H1 (cell line): ENCODE data around the gene SLX4IP. TPM values are rescaled to one million over a fixed set of nuclear protein-coding genes. Genes with fewer than 3 reads are reported as not detected.

Source experiments
- CHD1 ChIP-seq: IDR thresholded peaks from 2 replicates; pipeline ENCODE4 v1.6.1; 2012; ENCODE audit warnings: low read depth, low read length, improper control_type of control experiment
- CHD2 ChIP-seq: IDR thresholded peaks from 2 replicates; pipeline ENCODE4 v1.6.1; 2012; ENCODE audit warnings: low read length, improper control_type of control experiment
- CREB1 ChIP-seq: IDR thresholded peaks from 2 replicates; pipeline ENCODE4 v1.6.1; 2012; ENCODE audit warnings: inconsistent platforms
- CTBP2 ChIP-seq: IDR thresholded peaks from 2 replicates; pipeline ENCODE4 v1.7.0; 2011; ENCODE audit warnings: borderline replicate concordance, mild to moderate bottlenecking, moderate library complexity, mixed read lengths, low read length; ENCODE audit not compliant: insufficient read depth, insufficient read length
- EZH2 ChIP-seq: fragments of 200-600 bp; sonication (generic); IDR thresholded peaks from 2 replicates; pipeline ENCODE4 v1.7.1; 2012; ENCODE audit warnings: low read depth, mild to moderate bottlenecking, moderate library complexity, low read length, inconsistent platforms; ENCODE audit not compliant: severe bottlenecking
- FOSL1 ChIP-seq: IDR thresholded peaks from 2 replicates; pipeline ENCODE4 v1.6.1; 2011; ENCODE audit warnings: mild to moderate bottlenecking, low read depth, low read length, moderate library complexity; ENCODE audit not compliant: insufficient read depth
- JUN ChIP-seq: IDR thresholded peaks from 2 replicates; pipeline ENCODE4 v1.6.1; 2011; ENCODE audit warnings: low read depth, mild to moderate bottlenecking, improper control_type of control experiment, low read length
- NRF1 ChIP-seq: IDR thresholded peaks from 2 replicates; pipeline ENCODE4 v1.6.1; 2011; ENCODE audit warnings: mild to moderate bottlenecking, low read depth, low read length, improper control_type of control experiment
- POLR2A ChIP-seq, 2 experiments: IDR thresholded peaks; 1 replicate in 1 of 2; 2 replicates in 1 of 2; pipeline ENCODE4 v1.6.1; 2011; ENCODE audit warnings: low read depth in 2 of 2, low read length in 2 of 2, mild to moderate bottlenecking in 2 of 2; ENCODE audit errors: control extremely low read depth in 1 of 2
- TAF7 ChIP-seq: optimal IDR thresholded peaks from 2 replicates; pipeline ENCODE3; 2011; ENCODE audit warnings: low read depth, mild to moderate bottlenecking, inconsistent platforms, low read length, moderate library complexity, borderline replicate concordance
- polyA plus RNA-seq, 7 experiments: library from polyadenylated mRNA; depleted of rRNA in 3 of 7; stranded (reverse) in 5 of 7; unstranded in 2 of 7; fragments of >200 nt in 5 of 7; fragments of 200-250 nt in 2 of 7; gene quantifications; 1 replicate in 5 of 7; 2 replicates in 1 of 7; 4 replicates in 1 of 7; pipeline versions ENCODE4 v1.2.1 to v1.2.3, GENCODE V29; 2011 to 2013; ENCODE audit warnings: missing spikeins in 2 of 7, mixed read lengths in 2 of 7
- total RNA-seq: library from RNA; stranded (reverse); fragmentation: NEBNext Ultra II Directional; extraction: Animal tissue kit (Norgen Biotek cat#: 25700); gene quantifications from 2 replicates; pipeline ENCODE4 v1.2.1, GENCODE V29; 2021
- TF ChIP-seq, protein P1 (sequence below): fragments of 300-600 bp; sonication (generic); IDR thresholded peaks from 2 replicates; pipeline ENCODE4 v1.7.1; 2012; ENCODE audit warnings: low read length, moderate library complexity, mild to moderate bottlenecking, inconsistent platforms; ENCODE audit not compliant: insufficient replicate concordance
- TF ChIP-seq, protein P2 (sequence below): IDR thresholded peaks from 2 replicates; pipeline ENCODE4 v1.6.1; 2012; ENCODE audit warnings: inconsistent platforms

The SLX4IP gene
- total and polyA plus RNA-seq, 2 of the 8 experiments (the other 6 are each of a cell fraction or from before 2014, with no cell fraction given): 2.4 to 8.7 TPM

DNA sequence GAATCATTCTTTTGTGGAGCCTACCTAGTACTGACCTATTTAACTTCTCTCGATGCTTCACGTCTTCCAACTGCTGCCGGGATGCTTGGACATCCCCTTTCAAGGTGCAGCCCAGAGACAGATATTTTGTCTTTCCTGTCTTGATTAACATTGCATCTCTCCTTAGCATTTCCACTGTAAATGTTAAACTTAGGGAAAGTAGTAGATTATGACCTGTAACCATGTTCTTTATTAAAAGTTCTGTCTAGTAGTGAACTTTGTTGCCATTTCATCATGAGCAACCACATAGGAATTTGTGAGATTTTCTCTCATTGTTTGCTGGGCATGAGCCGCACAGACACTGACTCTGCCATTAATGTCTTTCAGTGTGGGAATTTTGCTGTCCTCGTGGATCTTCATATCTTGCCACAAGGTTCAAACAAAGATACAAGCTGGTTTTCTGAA, 120.8 kb downstream of the SLX4IP start (continued):
- TF ChIP-seq, protein P1, sequence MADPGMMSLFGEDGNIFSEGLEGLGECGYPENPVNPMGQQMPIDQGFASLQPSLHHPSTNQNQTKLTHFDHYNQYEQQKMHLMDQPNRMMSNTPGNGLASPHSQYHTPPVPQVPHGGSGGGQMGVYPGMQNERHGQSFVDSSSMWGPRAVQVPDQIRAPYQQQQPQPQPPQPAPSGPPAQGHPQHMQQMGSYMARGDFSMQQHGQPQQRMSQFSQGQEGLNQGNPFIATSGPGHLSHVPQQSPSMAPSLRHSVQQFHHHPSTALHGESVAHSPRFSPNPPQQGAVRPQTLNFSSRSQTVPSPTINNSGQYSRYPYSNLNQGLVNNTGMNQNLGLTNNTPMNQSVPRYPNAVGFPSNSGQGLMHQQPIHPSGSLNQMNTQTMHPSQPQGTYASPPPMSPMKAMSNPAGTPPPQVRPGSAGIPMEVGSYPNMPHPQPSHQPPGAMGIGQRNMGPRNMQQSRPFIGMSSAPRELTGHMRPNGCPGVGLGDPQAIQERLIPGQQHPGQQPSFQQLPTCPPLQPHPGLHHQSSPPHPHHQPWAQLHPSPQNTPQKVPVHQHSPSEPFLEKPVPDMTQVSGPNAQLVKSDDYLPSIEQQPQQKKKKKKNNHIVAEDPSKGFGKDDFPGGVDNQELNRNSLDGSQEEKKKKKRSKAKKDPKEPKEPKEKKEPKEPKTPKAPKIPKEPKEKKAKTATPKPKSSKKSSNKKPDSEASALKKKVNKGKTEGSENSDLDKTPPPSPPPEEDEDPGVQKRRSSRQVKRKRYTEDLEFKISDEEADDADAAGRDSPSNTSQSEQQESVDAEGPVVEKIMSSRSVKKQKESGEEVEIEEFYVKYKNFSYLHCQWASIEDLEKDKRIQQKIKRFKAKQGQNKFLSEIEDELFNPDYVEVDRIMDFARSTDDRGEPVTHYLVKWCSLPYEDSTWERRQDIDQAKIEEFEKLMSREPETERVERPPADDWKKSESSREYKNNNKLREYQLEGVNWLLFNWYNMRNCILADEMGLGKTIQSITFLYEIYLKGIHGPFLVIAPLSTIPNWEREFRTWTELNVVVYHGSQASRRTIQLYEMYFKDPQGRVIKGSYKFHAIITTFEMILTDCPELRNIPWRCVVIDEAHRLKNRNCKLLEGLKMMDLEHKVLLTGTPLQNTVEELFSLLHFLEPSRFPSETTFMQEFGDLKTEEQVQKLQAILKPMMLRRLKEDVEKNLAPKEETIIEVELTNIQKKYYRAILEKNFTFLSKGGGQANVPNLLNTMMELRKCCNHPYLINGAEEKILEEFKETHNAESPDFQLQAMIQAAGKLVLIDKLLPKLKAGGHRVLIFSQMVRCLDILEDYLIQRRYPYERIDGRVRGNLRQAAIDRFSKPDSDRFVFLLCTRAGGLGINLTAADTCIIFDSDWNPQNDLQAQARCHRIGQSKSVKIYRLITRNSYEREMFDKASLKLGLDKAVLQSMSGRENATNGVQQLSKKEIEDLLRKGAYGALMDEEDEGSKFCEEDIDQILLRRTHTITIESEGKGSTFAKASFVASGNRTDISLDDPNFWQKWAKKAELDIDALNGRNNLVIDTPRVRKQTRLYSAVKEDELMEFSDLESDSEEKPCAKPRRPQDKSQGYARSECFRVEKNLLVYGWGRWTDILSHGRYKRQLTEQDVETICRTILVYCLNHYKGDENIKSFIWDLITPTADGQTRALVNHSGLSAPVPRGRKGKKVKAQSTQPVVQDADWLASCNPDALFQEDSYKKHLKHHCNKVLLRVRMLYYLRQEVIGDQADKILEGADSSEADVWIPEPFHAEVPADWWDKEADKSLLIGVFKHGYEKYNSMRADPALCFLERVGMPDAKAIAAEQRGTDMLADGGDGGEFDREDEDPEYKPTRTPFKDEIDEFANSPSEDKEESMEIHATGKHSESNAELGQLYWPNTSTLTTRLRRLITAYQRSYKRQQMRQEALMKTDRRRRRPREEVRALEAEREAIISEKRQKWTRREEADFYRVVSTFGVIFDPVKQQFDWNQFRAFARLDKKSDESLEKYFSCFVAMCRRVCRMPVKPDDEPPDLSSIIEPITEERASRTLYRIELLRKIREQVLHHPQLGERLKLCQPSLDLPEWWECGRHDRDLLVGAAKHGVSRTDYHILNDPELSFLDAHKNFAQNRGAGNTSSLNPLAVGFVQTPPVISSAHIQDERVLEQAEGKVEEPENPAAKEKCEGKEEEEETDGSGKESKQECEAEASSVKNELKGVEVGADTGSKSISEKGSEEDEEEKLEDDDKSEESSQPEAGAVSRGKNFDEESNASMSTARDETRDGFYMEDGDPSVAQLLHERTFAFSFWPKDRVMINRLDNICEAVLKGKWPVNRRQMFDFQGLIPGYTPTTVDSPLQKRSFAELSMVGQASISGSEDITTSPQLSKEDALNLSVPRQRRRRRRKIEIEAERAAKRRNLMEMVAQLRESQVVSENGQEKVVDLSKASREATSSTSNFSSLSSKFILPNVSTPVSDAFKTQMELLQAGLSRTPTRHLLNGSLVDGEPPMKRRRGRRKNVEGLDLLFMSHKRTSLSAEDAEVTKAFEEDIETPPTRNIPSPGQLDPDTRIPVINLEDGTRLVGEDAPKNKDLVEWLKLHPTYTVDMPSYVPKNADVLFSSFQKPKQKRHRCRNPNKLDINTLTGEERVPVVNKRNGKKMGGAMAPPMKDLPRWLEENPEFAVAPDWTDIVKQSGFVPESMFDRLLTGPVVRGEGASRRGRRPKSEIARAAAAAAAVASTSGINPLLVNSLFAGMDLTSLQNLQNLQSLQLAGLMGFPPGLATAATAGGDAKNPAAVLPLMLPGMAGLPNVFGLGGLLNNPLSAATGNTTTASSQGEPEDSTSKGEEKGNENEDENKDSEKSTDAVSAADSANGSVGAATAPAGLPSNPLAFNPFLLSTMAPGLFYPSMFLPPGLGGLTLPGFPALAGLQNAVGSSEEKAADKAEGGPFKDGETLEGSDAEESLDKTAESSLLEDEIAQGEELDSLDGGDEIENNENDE: no peak
- TF ChIP-seq CREB1 (no peak), FOSL1 (no peak), CHD1 (no peak), CHD2 (no peak), TAF7 (no peak), NRF1 (no peak), POLR2A (IDR thresholded peaks at IDR 0.05; ENCODE audit: control extremely low read depth in 1 of 2, low read depth in 2 of 2, low read length in 2 of 2) (no peak), JUN (no peak), EZH2 (no peak), CTBP2 (no peak)
- TF ChIP-seq, protein P2, sequence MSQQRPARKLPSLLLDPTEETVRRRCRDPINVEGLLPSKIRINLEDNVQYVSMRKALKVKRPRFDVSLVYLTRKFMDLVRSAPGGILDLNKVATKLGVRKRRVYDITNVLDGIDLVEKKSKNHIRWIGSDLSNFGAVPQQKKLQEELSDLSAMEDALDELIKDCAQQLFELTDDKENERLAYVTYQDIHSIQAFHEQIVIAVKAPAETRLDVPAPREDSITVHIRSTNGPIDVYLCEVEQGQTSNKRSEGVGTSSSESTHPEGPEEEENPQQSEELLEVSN: no peak
